Prostate gland (tissue), 2 donors: ENCODE data around the gene MAML3. TPM values are rescaled to one million over a fixed set of nuclear protein-coding genes. Genes with fewer than 3 reads are reported as not detected.

Experiments
- DNase-seq: peaks from one replicate; pipeline ENCODE4 v3.0.0-alpha.2; 2019; ENCODE audit warnings: low spot score
- H3K27ac ChIP-seq, 2 donors: fragments of 200-600 bp; sonication (generic); 2 replicates each; pipeline ENCODE4 v1.5.1; 2017 to 2019
- H3K27me3 ChIP-seq: fragments of 200-600 bp; sonication (generic); replicated peaks from 2 replicates; pipeline ENCODE4 v1.5.1; 2019; ENCODE audit not compliant: insufficient read depth
- H3K36me3 ChIP-seq, 2 donors: fragments of 200-600 bp; sonication (generic); 1 replicate in 1 of 2; 2 replicates in 1 of 2; pipeline versions ENCODE4 v1.5.1 to v1.8.1; 2017 to 2019
- H3K4me1 ChIP-seq: fragments of 200-600 bp; sonication (generic); replicated peaks from 2 replicates; pipeline ENCODE4 v1.5.1; 2019
- H3K4me3 ChIP-seq, 2 donors: fragments of 200-600 bp; sonication (generic); 2 replicates each; pipeline ENCODE4 v1.5.1; 2017 to 2019
- H3K9me3 ChIP-seq: fragments of 200-600 bp; sonication (generic); 2 replicates; pipeline ENCODE4 v1.5.1; 2017
- CTCF ChIP-seq, 4 experiments: fragments of 200-600 bp in 2 of 4; fragments of 450-650 bp in 2 of 4; sonication (generic) in 2 of 4; IDR thresholded peaks; 1 replicate in 3 of 4; 2 replicates in 1 of 4; pipeline ENCODE4 v1.5.1; 2016 to 2019; ENCODE audit warnings: antibody characterized with exemption in 4 of 4, mild to moderate bottlenecking in 2 of 4, moderate library complexity in 2 of 4
- POLR2A ChIP-seq: fragments of 450-650 bp; IDR thresholded peaks from one replicate; pipeline ENCODE4 v1.6.1; 2016; ENCODE audit warnings: antibody characterized with exemption, mild to moderate bottlenecking
- POLR2AphosphoS5 ChIP-seq: sonication (generic); formaldehyde crosslinking; IDR thresholded peaks from one replicate; pipeline ENCODE4 v1.6.1; 2017; ENCODE audit warnings: antibody characterized with exemption
- WGBS: methylation state at CpG from one replicate; pipeline ENCODE4 v1.1.5; 2018; 5-methylcytosine and 5-hydroxymethylcytosine counted together
- intact Hi-C: fragments of 100-400 bp; cut with DNase I; formaldehyde crosslinking; loops from one replicate; pipeline ENCODE4 v1.14.2; 2022
- total RNA-seq, 2 donors: library from RNA; depleted of rRNA; stranded (reverse); fragments of >200 nt; gene quantifications; one replicate each; pipeline ENCODE4 v1.1.0, GENCODE V29; 2016

Gene MAML3
- total RNA-seq, 2 donors from 2014 or later = 15.0 to 30.6 TPM

- no peak for TF ChIP-seq CTCF (IDR thresholded peaks at IDR 0.05)
- TF ChIP-seq POLR2AphosphoS5 = peak; percentile 31
- Histone ChIP-seq H3K4me1 (no peaks in the 10 kb centered on the region), H3K27me3 (no peaks in the 10 kb centered on the region), H3K27ac (peak overlapping the region; percentile 58 to 66), H3K36me3 (no peaks in the 10 kb centered on the region), H3K9me3 (no peaks in the 10 kb centered on the region), H3K4me3 (peak overlapping the region; percentile 21 to 26)
- peak; percentile 65 for DNase-seq
- intact Hi-C loops = loop anchor here (5.0 to 10.0 kb wide), 3 partner anchors 82 to 320 kb away; no protein-coding TSS in a partner anchor
- 8% methylated on average over 14 of the region's 14 CpGs for WGBS
Observed at GRCh38 chr4:140004549-140004895, 149.5 kb downstream of the MAML3 start.

- no peaks in the 10 kb centered on the region for H3K9me3 ChIP-seq
- no peaks in the 10 kb centered on the region for H3K27me3 ChIP-seq
- peak overlapping the region; percentile 21 to 26 for H3K4me3 ChIP-seq
- H3K4me1 ChIP-seq = no peaks in the 10 kb centered on the region
- no peak for DNase-seq
- no peak for TF ChIP-seq POLR2AphosphoS5
- TF ChIP-seq POLR2A = no peak
- TF ChIP-seq CTCF (IDR thresholded peaks at IDR 0.05) = no peak
- H3K27ac ChIP-seq = peak overlapping the region; percentile 58 to 66
- no peaks in the 10 kb centered on the region for H3K36me3 ChIP-seq
- intact Hi-C loops = loop anchor here (5.0 to 10.0 kb wide), 3 partner anchors 82 to 321 kb away; no protein-coding TSS in a partner anchor
- WGBS = 25% methylated on average over 6 of the region's 6 CpGs
Observed at GRCh38 chr4:140003876-140004548, 150.0 kb downstream of the MAML3 start.

GRCh38 chr4:140000232-140000631 lies 153.8 kb downstream of the MAML3 start:
- Histone ChIP-seq H3K4me3 (no peak overlapping the region), H3K27me3 (no peaks in the 10 kb centered on the region), H3K27ac (no peak overlapping the region), H3K36me3 (no peaks in the 10 kb centered on the region), H3K4me1 (no peaks in the 10 kb centered on the region), H3K9me3 (no peaks in the 10 kb centered on the region)
- DNase-seq = no peak
- no peak for TF ChIP-seq CTCF (IDR thresholded peaks at IDR 0.05)
- no peak for TF ChIP-seq POLR2A
- TF ChIP-seq POLR2AphosphoS5 = no peak
- intact Hi-C loops = loop anchor here (5.0 to 10.0 kb wide), 3 partner anchors 78 to 325 kb away; no protein-coding TSS in a partner anchor
- 86% methylated on average over 1 of the region's 1 CpG for WGBS

GRCh38 chr4:139988863-139989765 lies 164.9 kb downstream of the MAML3 start:
- Histone ChIP-seq H3K9me3 (no peaks in the 10 kb centered on the region), H3K27ac (no peak overlapping the region), H3K27me3 (no peaks in the 10 kb centered on the region), H3K4me1 (peaks cover 6% of the 10 kb centered on the region), H3K36me3 (no peaks in the 10 kb centered on the region), H3K4me3 (no peak overlapping the region)
- TF ChIP-seq CTCF (IDR thresholded peaks at IDR 0.05) (no peak), POLR2A (no peak), POLR2AphosphoS5 (no peak)
- 57% methylated on average over 17 of the region's 17 CpGs for WGBS
- intact Hi-C loops = no loop called here
- no peak for DNase-seq
